Measurements from ENCODE around the gene TIAM2.

TIAM2 gene

DNA sequence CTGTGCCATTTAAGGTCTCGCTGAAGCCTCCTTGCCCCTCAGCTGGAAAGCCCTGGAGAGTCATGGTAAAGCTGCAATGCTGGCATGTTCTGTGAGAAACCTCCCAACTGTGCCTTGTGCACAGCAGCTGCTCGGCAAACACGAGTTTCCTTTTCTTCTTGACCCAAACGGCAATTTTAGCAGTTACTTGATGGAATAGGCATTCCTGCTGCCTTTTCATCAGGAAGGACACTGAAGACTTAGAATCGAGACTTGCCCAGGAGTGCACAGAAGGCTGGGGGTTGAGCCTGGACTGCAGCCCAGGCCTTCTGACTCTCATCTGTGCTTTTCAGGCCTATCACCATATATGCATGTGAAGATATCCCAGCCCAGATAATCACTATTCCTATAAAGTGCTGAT lies 240.0 kb downstream of the TIAM2 start:
- no peak overlapping the region for H3K9ac ChIP-seq (ENCODE audit: low read depth, low read length)
- H3K36me3 ChIP-seq (ENCODE audit: insufficient read depth, low read length), result no peaks in the 10 kb centered on the region
- no peaks in the 10 kb centered on the region for H3K4me1 ChIP-seq (ENCODE audit: control insufficient read depth, insufficient read depth, low read length)
- no peaks in the 10 kb centered on the region for H3K27me3 ChIP-seq (ENCODE audit: control insufficient read depth, insufficient read depth, low read length)
- H3K4me2 ChIP-seq (ENCODE audit: low read length), result no peak overlapping the region
- no peak overlapping the region for H3K4me3 ChIP-seq (ENCODE audit: low read length)
- H3K9me3 ChIP-seq (replicated peaks; ENCODE audit: low read length), result no peaks in the 10 kb centered on the region

- no peak overlapping the region for H3K9ac ChIP-seq (ENCODE audit: low read depth, low read length)
- no peaks in the 10 kb centered on the region for H3K27me3 ChIP-seq (ENCODE audit: control insufficient read depth, insufficient read depth, low read length)
- no peak overlapping the region for H3K4me3 ChIP-seq (ENCODE audit: low read length)
- H3K9me3 ChIP-seq (replicated peaks; ENCODE audit: low read length), result no peaks in the 10 kb centered on the region
- no peaks in the 10 kb centered on the region for H3K36me3 ChIP-seq (ENCODE audit: insufficient read depth, low read length)
- no peaks in the 10 kb centered on the region for H3K4me1 ChIP-seq (ENCODE audit: control insufficient read depth, insufficient read depth, low read length)
- H3K4me2 ChIP-seq (ENCODE audit: low read length), result no peak overlapping the region
Measured at GRCh38 chr6:155237613-155238012, 242.5 kb downstream of the TIAM2 start.

DNA sequence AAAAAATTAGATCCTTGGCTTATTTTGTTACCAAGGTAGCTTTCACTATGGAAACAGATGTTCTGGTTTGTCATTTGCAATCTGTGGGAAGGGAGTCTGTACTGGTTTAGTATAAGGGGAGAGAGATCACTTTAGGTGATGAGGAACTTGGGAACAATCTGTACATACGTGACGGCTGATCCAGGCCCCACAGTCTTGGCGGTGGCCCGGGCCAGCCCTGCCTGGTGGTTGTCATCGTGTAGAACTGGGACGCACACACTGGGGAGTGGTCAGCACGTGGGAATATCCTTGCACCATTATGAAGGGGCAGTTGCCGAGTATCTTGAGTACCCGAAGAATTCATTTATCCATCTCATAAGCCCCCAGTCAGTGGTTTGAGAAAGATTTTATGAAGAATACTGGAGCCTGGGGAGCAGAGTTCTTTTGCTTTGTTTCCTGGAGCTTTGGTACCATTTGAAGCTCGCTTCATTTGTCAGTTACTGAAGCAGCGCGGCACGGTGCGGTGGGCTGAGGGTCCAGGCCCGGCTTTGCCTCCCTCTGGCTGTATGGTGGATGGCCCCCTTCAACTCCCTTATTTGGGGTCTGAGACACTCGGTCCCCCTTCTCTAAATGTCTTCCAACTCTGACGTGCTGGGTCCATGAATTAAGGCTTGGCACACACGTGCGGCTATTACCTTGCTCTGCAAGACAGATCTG lies 245.9 kb downstream of the TIAM2 start:
- peaks cover 4% of the 10 kb centered on the region for H3K4me1 ChIP-seq (ENCODE audit: control insufficient read depth, insufficient read depth, low read length)
- no peaks in the 10 kb centered on the region for H3K9me3 ChIP-seq (replicated peaks; ENCODE audit: low read length)
- no peak overlapping the region for H3K9ac ChIP-seq (ENCODE audit: low read depth, low read length)
- H3K27me3 ChIP-seq (ENCODE audit: control insufficient read depth, insufficient read depth, low read length), result no peaks in the 10 kb centered on the region
- H3K36me3 ChIP-seq (ENCODE audit: insufficient read depth, low read length), result no peaks in the 10 kb centered on the region
- H3K4me2 ChIP-seq (ENCODE audit: low read length), result no peak overlapping the region
- H3K4me3 ChIP-seq (ENCODE audit: low read length), result no peak overlapping the region

GRCh38 chr6:155241966-155242365 lies 246.9 kb downstream of the TIAM2 start:
- H3K36me3 ChIP-seq (ENCODE audit: insufficient read depth, low read length), result peaks cover 4% of the 10 kb centered on the region
- H3K27me3 ChIP-seq (ENCODE audit: control insufficient read depth, insufficient read depth, low read length), result no peaks in the 10 kb centered on the region
- H3K4me3 ChIP-seq (ENCODE audit: low read length), result no peak overlapping the region
- peaks cover 8% of the 10 kb centered on the region for H3K4me1 ChIP-seq (ENCODE audit: control insufficient read depth, insufficient read depth, low read length)
- H3K4me2 ChIP-seq (ENCODE audit: low read length), result no peak overlapping the region
- no peak overlapping the region for H3K9ac ChIP-seq (ENCODE audit: low read depth, low read length)
- no peaks in the 10 kb centered on the region for H3K9me3 ChIP-seq (replicated peaks; ENCODE audit: low read length)

DNA sequence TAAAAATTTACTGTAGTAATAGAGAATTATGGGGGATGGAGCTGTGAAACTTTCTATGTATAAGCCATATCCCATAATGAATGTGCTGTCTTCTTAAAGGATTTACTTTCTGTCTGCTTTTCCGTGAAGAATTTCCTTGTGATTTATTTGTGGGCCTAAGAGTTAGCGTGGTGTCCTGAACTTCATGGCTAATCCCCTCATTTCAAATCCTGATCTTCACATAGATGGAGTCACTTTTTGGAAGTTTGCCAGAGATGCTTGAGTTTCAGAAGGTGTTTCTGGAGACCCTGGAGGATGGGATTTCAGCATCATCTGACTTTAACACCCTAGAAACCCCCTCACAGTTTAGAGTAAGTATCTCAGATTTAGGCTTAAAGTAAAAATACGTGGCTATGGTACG lies 249.3 kb downstream of the TIAM2 start:
- peaks cover 21% of the 10 kb centered on the region for H3K4me1 ChIP-seq (ENCODE audit: control insufficient read depth, insufficient read depth, low read length)
- no peak overlapping the region for H3K9ac ChIP-seq (ENCODE audit: low read depth, low read length)
- peaks cover 4% of the 10 kb centered on the region for H3K36me3 ChIP-seq (ENCODE audit: insufficient read depth, low read length)

DNA sequence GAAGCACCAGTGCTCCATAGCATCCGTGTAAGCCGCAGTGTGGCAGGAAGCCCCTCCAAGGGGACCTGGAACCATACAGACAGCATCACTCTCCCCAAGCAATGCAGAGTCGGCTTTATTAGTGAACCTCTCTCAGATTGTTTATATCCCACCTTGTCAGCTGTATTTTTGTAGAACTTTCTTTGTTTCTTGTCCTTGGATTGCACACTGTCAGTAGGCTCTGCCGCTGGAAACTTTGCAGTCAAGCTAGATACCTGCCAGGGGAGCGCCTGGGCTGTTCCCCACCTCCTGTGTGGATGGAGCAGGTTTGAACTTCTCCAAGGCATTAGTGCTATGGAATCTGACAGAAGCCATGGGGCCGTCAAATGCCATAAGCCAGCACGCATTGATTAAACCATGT lies 250.1 kb downstream of the TIAM2 start:
- Histone ChIP-seq H3K9me3 (replicated peaks; ENCODE audit: low read length) (no peaks in the 10 kb centered on the region), H3K27me3 (ENCODE audit: control insufficient read depth, insufficient read depth, low read length) (no peaks in the 10 kb centered on the region), H3K9ac (ENCODE audit: low read depth, low read length) (no peak overlapping the region), H3K4me3 (ENCODE audit: low read length) (no peak overlapping the region), H3K4me1 (ENCODE audit: control insufficient read depth, insufficient read depth, low read length) (peaks cover 21% of the 10 kb centered on the region), H3K4me2 (ENCODE audit: low read length) (no peak overlapping the region), H3K36me3 (ENCODE audit: insufficient read depth, low read length) (peaks cover 8% of the 10 kb centered on the region)

More for the DNA sequence above, 249.3 kb downstream of the TIAM2 start:
- Histone ChIP-seq H3K4me2 (ENCODE audit: low read length) (no peak overlapping the region), H3K9me3 (replicated peaks; ENCODE audit: low read length) (no peaks in the 10 kb centered on the region), H3K27me3 (ENCODE audit: control insufficient read depth, insufficient read depth, low read length) (no peaks in the 10 kb centered on the region), H3K4me3 (ENCODE audit: low read length) (no peak overlapping the region)

GRCh38 chr6:155245831-155246230 lies 250.7 kb downstream of the TIAM2 start:
- H3K27me3 ChIP-seq (ENCODE audit: control insufficient read depth, insufficient read depth, low read length), result no peaks in the 10 kb centered on the region
- H3K4me1 ChIP-seq (ENCODE audit: control insufficient read depth, insufficient read depth, low read length), result peaks cover 21% of the 10 kb centered on the region
- no peak overlapping the region for H3K4me2 ChIP-seq (ENCODE audit: low read length)
- peaks cover 14% of the 10 kb centered on the region for H3K36me3 ChIP-seq (ENCODE audit: insufficient read depth, low read length)
- H3K4me3 ChIP-seq (ENCODE audit: low read length), result no peak overlapping the region
- H3K9ac ChIP-seq (ENCODE audit: low read depth, low read length), result no peak overlapping the region
- no peaks in the 10 kb centered on the region for H3K9me3 ChIP-seq (replicated peaks; ENCODE audit: low read length)

GRCh38 chr6:155246825-155247224 lies 251.7 kb downstream of the TIAM2 start:
- H3K27me3 ChIP-seq (ENCODE audit: control insufficient read depth, insufficient read depth, low read length), result no peaks in the 10 kb centered on the region
- H3K4me2 ChIP-seq (ENCODE audit: low read length), result no peak overlapping the region
- no peak overlapping the region for H3K4me3 ChIP-seq (ENCODE audit: low read length)
- peaks cover 16% of the 10 kb centered on the region for H3K36me3 ChIP-seq (ENCODE audit: insufficient read depth, low read length)
- H3K9me3 ChIP-seq (replicated peaks; ENCODE audit: low read length), result no peaks in the 10 kb centered on the region
- peaks cover 21% of the 10 kb centered on the region for H3K4me1 ChIP-seq (ENCODE audit: control insufficient read depth, insufficient read depth, low read length)
- peak overlapping the region; percentile 33 for H3K9ac ChIP-seq (ENCODE audit: low read depth, low read length)

- Histone ChIP-seq H3K4me3 (ENCODE audit: low read length) (peak overlapping the region; percentile 11), H3K4me1 (ENCODE audit: control insufficient read depth, insufficient read depth, low read length) (peaks cover 21% of the 10 kb centered on the region), H3K36me3 (ENCODE audit: insufficient read depth, low read length) (peaks cover 19% of the 10 kb centered on the region), H3K9me3 (replicated peaks; ENCODE audit: low read length) (no peaks in the 10 kb centered on the region), H3K4me2 (ENCODE audit: low read length) (peak overlapping the region; percentile 9), H3K27me3 (ENCODE audit: control insufficient read depth, insufficient read depth, low read length) (no peaks in the 10 kb centered on the region), H3K9ac (ENCODE audit: low read depth, low read length) (peak overlapping the region; percentile 71)
Measured at GRCh38 chr6:155247618-155248007, 252.5 kb downstream of the TIAM2 start.

GRCh38 chr6:155248008-155249001 lies 253.2 kb downstream of the TIAM2 start:
- Histone ChIP-seq H3K9ac (ENCODE audit: low read depth, low read length) (peak overlapping the region; percentile 71), H3K4me2 (ENCODE audit: low read length) (peak overlapping the region; percentile 9), H3K27me3 (ENCODE audit: control insufficient read depth, insufficient read depth, low read length) (no peaks in the 10 kb centered on the region), H3K36me3 (ENCODE audit: insufficient read depth, low read length) (peaks cover 21% of the 10 kb centered on the region), H3K9me3 (replicated peaks; ENCODE audit: low read length) (no peaks in the 10 kb centered on the region), H3K4me1 (ENCODE audit: control insufficient read depth, insufficient read depth, low read length) (peaks cover 21% of the 10 kb centered on the region), H3K4me3 (ENCODE audit: low read length) (peak overlapping the region; percentile 11)

DNA sequence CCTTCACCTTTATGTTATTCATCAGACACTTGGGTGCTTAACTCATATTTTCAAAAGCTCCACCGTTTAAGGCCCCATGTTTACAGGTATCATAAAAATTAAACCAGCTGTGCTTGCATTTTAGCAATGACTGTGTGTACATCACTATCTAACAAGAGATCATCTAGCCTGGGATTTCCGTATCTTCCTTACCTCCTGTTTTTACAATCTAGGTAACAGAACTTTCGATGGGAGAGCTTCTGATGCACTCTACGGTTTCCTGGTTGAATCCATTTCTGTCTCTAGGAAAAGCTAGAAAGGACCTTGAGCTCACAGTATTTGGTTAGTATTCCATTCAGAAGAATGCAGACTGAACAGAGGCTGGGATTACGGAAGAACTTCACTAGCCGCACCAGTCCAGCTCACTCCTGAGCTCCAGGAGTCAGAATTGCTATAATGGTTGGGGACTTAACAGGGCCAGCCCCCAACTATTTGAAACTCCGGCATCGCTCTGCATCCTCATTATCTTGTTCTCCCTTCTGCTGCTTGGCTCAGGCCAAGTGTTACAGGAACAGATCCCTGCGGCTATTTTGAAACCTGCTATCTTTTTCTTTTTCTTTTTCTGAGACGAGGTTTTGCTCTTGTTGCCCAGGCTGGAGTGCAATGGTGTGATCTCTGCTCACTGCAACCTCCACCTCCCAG lies 255.7 kb downstream of the TIAM2 start:
- Histone ChIP-seq H3K9ac (ENCODE audit: low read depth, low read length) (no peak overlapping the region), H3K27me3 (ENCODE audit: control insufficient read depth, insufficient read depth, low read length) (no peaks in the 10 kb centered on the region), H3K9me3 (replicated peaks; ENCODE audit: low read length) (no peaks in the 10 kb centered on the region), H3K4me3 (ENCODE audit: low read length) (no peak overlapping the region), H3K4me1 (ENCODE audit: control insufficient read depth, insufficient read depth, low read length) (peaks cover 20% of the 10 kb centered on the region), H3K4me2 (ENCODE audit: low read length) (no peak overlapping the region), H3K36me3 (ENCODE audit: insufficient read depth, low read length) (peaks cover 43% of the 10 kb centered on the region)
